Measurements from ENCODE around the gene UHRF1.

UHRF1 gene

GRCh38 chr19:4902796-4903195, 6.5 kb upstream of the UHRF1 start, which contains the start of gene ARRDC5:
Gene ARRDC5, minus strand, starts transcription at chr19:4902896. Its CDS starts 71 bp downstream, at chr19:4902825.
- DNase-seq = no peak

DNA sequence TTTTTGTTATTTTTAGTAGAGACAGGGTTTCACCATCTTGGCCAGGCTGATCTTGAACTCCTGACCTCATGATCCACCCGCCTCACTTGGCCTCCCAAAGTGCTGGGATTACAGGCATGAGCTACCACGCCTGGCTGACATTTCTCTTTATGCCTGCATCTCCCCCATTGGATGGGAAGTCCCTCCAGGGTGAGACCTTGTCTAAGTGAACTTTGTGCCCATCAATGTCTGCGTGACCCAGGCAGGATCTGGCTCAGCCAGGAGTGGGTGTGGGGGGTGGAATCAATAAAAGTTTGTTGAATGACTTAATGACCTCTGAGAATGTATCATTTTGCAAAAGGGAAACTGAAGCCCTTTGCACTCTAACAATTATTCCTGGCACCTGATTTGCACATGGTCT, 4.8 kb upstream of the UHRF1 start:
- no peak for DNase-seq

GRCh38 chr19:4906963-4907362, 2.3 kb upstream of the UHRF1 start:
- no peak for DNase-seq

GRCh38 chr19:4908360-4908759, 941 bp upstream of the UHRF1 start:
- DNase-seq = no peak

- no peak for DNase-seq
These were observed 533 bp upstream of the UHRF1 start for GRCh38 chr19:4908781-4909155.

GRCh38 chr19:4909897-4910593, 744 bp downstream of the UHRF1 start:
- peak; percentile 93 for DNase-seq

- peak; percentile 45 for DNase-seq
These were observed 1.4 kb downstream of the UHRF1 start for GRCh38 chr19:4910594-4911281.

GRCh38 chr19:4911314-4911713, 2.0 kb downstream of the UHRF1 start:
- DNase-seq = no peak

GRCh38 chr19:4911786-4912672, 2.7 kb downstream of the UHRF1 start:
- peak; percentile 82 for DNase-seq

DNA sequence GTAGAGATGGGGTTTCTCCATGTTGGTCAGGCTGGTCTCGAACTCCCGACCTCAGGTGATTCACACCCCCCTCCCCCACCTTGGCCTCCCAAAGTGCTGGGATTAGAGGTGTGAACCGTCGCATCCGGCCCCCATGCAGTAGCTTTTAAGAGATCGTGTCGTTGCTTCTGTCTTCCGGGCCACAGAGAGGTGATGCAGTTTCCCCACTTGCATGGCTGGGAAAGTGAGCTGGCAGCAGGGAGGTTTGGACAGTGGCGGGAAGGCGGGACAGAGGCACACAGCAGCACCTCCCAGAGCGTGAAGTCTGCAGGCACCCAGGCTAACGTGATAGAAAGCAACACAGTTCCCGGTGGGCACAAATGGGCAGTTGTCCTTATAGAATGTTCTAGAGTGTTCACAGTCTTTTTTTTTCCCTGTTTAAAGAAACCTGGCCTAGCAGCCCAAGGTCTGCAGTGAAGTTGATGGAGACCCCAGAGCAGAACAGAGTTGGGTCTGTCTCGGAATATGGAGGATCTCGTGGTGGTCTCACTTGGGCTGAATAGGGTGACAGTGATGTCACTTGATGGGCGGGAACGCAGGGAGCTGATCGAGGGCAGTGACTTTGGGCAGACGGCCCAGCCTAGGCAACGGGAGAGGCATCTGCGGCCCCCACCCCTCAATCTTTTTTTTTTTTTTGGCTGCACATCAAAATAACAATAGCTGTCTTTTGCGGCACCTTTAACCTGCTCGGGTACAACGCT, 4.9 kb downstream of the UHRF1 start:
- DNase-seq = no peak

DNA sequence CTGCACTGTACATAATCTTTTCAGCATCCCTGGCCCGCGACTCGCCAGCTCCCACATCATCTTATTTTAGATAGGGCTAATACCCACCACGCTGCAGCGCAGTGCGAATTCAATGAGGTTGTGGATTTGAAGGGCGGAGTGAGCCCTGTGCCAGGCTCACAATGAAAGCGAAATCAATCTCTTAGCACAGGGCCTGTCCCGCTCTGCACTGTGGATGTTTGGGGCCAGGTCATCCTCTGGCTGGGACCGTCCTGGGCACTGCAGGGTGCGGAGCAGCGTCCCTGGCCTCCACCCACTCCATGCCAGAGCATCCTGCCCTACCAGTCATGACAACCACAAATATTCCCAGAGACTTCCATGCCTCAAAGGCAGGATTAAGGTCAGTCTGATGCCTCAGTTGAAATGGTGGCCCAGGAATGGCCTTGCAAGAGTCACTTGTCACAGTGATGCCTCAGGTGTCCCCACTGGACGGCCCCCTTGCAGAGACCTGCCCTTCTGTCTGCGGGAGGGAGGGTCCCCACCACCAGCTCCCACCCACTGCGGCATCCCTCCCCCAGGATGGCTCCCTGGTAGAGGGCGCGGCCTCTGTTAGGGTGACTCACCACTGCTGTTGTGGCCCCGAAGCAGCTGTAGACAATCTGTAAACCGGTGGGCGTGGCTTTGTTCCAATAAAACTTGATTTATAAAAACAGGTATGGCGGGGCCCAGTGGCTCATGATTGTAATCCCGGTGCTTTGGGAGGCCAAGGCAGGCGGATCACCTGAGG, 5.6 kb downstream of the UHRF1 start:
- DNase-seq = no peak

- DNase-seq = peak; percentile 5
These were observed 7.2 kb downstream of the UHRF1 start for GRCh38 chr19:4916292-4917082.

DNA sequence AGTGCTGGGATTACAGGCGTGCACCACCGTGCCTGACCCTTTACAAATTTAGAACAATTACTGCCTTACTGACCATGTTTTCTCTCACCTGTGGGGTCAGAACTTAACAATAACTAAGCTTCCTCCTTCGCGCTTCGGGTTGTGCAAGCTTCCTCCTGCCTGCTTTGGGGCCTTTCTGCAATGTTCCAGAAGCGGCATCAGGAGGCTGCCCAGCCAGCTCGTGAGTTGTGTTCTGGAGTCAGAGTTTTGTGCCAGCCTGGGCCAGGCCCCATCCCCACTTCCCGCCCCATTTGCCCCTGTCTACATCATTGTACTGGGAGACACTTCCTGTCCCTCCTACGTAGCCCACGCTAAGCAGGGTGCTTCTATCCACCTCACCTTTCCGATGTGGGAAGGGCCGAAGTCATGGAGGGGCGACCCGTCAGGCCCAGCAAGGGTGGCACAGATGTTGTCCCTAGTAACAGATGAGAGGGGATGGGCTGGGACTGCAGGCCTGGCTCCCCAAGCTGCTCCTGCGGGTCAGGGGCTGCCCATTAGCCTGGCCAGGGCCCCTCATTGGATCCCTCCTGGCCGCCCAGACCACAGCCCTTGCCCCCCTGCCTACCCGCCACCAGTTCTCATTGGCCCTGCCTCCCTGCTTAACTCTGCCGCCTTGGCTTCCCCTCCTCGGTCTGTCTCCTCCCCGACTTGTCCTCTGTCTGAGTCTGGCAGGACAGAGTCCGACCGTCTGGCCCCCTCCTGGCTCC, 13.4 kb downstream of the UHRF1 start:
- DNase-seq = no peak

DNA sequence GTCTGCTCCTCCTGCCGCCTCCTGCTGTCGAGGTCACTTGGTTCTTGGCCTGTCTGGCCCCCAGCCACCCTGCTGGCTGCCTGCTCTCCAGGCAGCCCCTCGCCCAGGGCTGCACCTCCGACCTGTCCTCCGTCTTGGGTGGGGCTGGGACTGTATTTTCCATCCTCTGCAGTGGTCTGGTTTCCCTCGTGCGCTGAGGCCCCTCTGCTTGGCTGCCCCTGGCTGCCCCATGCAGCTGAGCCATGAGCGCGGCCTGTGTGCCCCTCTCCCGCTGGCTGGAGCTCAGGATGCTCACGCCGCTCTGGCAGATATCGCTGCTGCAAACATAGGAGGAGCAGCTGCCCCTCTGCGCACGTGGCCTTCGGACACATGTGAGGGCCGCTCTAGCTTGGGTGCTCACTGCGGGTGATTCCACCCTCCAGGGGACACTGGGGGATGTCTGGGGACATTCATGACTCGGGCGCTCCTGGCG, 14.0 kb downstream of the UHRF1 start:
- no peak for DNase-seq

DNA sequence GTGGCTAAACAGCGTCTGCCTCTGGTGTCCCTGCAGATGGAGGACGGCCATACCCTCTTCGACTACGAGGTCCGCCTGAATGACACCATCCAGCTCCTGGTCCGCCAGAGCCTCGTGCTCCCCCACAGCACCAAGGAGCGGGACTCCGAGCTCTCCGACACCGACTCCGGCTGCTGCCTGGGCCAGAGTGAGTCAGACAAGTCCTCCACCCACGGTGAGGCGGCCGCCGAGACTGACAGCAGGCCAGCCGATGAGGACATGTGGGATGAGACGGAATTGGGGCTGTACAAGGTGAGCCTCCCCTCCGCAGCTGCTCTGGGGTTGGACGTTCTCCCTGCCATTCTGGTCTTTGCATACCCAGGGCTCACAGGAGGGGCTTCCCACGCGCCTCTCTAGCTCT, 19.9 kb downstream of the UHRF1 start:
- DNase-seq = no peak

DNA sequence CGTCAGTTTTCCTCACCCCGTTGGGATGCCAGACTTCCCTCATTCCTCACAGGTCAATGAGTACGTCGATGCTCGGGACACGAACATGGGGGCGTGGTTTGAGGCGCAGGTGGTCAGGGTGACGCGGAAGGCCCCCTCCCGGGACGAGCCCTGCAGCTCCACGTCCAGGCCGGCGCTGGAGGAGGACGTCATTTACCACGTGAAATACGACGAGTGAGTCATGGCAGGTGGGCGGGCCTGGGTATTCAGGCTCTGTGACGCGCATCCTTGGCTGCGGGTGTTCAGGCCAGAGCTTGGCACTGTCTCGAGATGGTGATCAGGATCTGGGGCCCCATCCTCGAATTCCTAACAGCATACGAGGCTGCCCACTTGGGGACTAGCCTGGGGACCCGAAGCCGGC, 21.4 kb downstream of the UHRF1 start:
- DNase-seq = no peak

GRCh38 chr19:4932711-4933110, 23.4 kb downstream of the UHRF1 start:
- no peak for DNase-seq

GRCh38 chr19:4933528-4933927, 24.2 kb downstream of the UHRF1 start:
- DNase-seq = peak; percentile 22

DNA sequence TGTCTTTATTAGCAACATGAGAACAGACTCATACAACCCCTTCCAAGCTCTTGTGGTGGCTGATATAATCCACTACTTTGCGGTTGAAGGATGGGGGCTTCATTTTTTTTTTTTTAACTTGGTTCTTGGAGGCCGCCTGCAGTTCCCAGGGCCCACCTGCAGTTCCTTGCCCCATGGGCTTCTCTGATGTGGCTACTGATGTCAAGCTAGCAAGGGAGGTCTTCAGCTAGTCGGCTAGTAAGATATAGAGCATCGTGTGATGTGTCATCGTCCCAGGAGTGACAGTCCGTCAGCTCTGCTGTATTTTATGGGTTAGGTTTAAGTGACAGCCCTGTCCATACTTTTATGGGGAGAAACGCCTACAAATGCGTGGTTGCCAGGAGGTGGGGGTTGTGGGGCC, 26.1 kb downstream of the UHRF1 start:
- DNase-seq = no peak

- no peak for DNase-seq
These were observed 27.8 kb downstream of the UHRF1 start for GRCh38 chr19:4937060-4937459.

All from midbrain (tissue), 1 donor.